OCI-LY3 (cell line): ENCODE data around the gene DAZL.

Experiments used
- H2AFZ ChIP-seq: fragments of 200-600, 300-600 bp; shearing (Covaris generic); 2 replicates; pipeline ENCODE4 v1.6.0; 2014; ENCODE audit warnings: antibody characterized with exemption, low read depth, low read length
- H3K27ac ChIP-seq: fragments of 200-600, 300-600 bp; sonication (generic); 2 replicates; pipeline ENCODE4 v1.5.1; 2014; ENCODE audit warnings: mild to moderate bottlenecking, low read length, moderate library complexity, mixed read lengths
- H3K27me3 ChIP-seq: fragments of 200-600, 300-600 bp; sonication (generic); 2 replicates; pipeline ENCODE4 v1.6.1; 2014; ENCODE audit warnings: low read depth, low read length, mixed read lengths
- H3K36me3 ChIP-seq: fragments of 200-600, 300-600 bp; sonication (generic); replicated peaks from 2 replicates; pipeline ENCODE3; 2014; ENCODE audit warnings: low read depth, low read length, mixed read lengths
- H3K4me1 ChIP-seq: fragments of 300-600, 200-600 bp; sonication (generic); 2 replicates; pipeline ENCODE4 v1.6.1; 2014; ENCODE audit warnings: low read length, mixed read lengths
- H3K4me2 ChIP-seq: fragments of 200-600, 300-600 bp; sonication (generic); 2 replicates; pipeline ENCODE4 v1.6.1; 2014; ENCODE audit warnings: low read length, mixed read lengths
- H3K4me3 ChIP-seq: fragments of 300-600, 200-600 bp; sonication (generic); 2 replicates; pipeline ENCODE4 v1.5.1; 2014; ENCODE audit warnings: antibody characterized with exemption, mild to moderate bottlenecking, low read length, moderate library complexity
- H3K79me2 ChIP-seq: fragments of 300-600, 200-600 bp; shearing (Covaris generic); 2 replicates; pipeline ENCODE4 v1.6.1; 2014; ENCODE audit warnings: mild to moderate bottlenecking, low read length, mixed read lengths
- H3K9ac ChIP-seq: fragments of 300-600, 200-600 bp; shearing (Covaris generic); 2 replicates; pipeline ENCODE4 v1.6.0; 2014; ENCODE audit warnings: mild to moderate bottlenecking, low read length, moderate library complexity
- H3K9me3 ChIP-seq: fragments of 200-600, 300-600 bp; shearing (Covaris generic); 2 replicates; pipeline ENCODE4 v1.6.1; 2014; ENCODE audit warnings: low read length, mixed read lengths; ENCODE audit not compliant: insufficient read depth
- H4K20me1 ChIP-seq: fragments of 200-600, 300-600 bp; sonication (generic); 2 replicates; pipeline ENCODE4 v1.6.1; 2016; ENCODE audit warnings: low read length, mixed read lengths; ENCODE audit not compliant: insufficient read depth
- EZH2phosphoT487 ChIP-seq: fragments of 200-600 bp; shearing (Covaris generic); IDR thresholded peaks from 2 replicates; pipeline ENCODE4 v1.6.1; 2018; ENCODE audit warnings: antibody characterized with exemption, mixed run types, low read depth
- TF ChIP-seq, protein P1 (sequence below): fragments of 200-600, 300-600 bp; sonication (generic); IDR thresholded peaks from 2 replicates; pipeline ENCODE4 v1.5.1; 2014; ENCODE audit warnings: antibody characterized with exemption, low read length, low read depth

DAZL gene

GRCh38 chr3:16552757-16553156, 52.5 kb downstream of the DAZL start:
- Histone ChIP-seq H3K9ac (no peak overlapping the region), H3K36me3 (no peaks in the 10 kb centered on the region), H3K4me1 (peaks cover 11% of the 10 kb centered on the region), H3K79me2 (no peaks in the 10 kb centered on the region), H3K4me2 (no peak overlapping the region), H3K9me3 (no peaks in the 10 kb centered on the region), H3K4me3 (no peak overlapping the region), H4K20me1 (no peaks in the 10 kb centered on the region), H2AFZ (no peak overlapping the region), H3K27me3 (0 out of 2 replicates have a peak, but pooled peaks cover 5% of the 10 kb centered on the region), H3K27ac (no peak overlapping the region)
- no peak for TF ChIP-seq EZH2phosphoT487
- TF ChIP-seq, protein P1, sequence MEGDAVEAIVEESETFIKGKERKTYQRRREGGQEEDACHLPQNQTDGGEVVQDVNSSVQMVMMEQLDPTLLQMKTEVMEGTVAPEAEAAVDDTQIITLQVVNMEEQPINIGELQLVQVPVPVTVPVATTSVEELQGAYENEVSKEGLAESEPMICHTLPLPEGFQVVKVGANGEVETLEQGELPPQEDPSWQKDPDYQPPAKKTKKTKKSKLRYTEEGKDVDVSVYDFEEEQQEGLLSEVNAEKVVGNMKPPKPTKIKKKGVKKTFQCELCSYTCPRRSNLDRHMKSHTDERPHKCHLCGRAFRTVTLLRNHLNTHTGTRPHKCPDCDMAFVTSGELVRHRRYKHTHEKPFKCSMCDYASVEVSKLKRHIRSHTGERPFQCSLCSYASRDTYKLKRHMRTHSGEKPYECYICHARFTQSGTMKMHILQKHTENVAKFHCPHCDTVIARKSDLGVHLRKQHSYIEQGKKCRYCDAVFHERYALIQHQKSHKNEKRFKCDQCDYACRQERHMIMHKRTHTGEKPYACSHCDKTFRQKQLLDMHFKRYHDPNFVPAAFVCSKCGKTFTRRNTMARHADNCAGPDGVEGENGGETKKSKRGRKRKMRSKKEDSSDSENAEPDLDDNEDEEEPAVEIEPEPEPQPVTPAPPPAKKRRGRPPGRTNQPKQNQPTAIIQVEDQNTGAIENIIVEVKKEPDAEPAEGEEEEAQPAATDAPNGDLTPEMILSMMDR = no peak

- peaks cover 11% of the 10 kb centered on the region for H3K4me1 ChIP-seq
- 0 out of 2 replicates have a peak overlapping the region, but pooled peaks have one; percentile 57 for H3K4me2 ChIP-seq
- TF ChIP-seq, protein P1 = no peak
- no peak for TF ChIP-seq EZH2phosphoT487
- peak overlapping the region; percentile 83 for H2AFZ ChIP-seq
- no peaks in the 10 kb centered on the region for H3K79me2 ChIP-seq
- H3K4me3 ChIP-seq = no peak overlapping the region
- H3K27ac ChIP-seq = no peak overlapping the region
- peak overlapping the region; percentile 20; the same call in 1 of the 2 replicates for H3K9ac ChIP-seq
- 0 out of 2 replicates have a peak, but pooled peaks cover 5% of the 10 kb centered on the region for H3K27me3 ChIP-seq
- no peaks in the 10 kb centered on the region for H3K36me3 ChIP-seq
- H4K20me1 ChIP-seq = no peaks in the 10 kb centered on the region
- H3K9me3 ChIP-seq = no peaks in the 10 kb centered on the region
These were observed 53.8 kb downstream of the DAZL start for GRCh38 chr3:16551342-16551976.

DNA sequence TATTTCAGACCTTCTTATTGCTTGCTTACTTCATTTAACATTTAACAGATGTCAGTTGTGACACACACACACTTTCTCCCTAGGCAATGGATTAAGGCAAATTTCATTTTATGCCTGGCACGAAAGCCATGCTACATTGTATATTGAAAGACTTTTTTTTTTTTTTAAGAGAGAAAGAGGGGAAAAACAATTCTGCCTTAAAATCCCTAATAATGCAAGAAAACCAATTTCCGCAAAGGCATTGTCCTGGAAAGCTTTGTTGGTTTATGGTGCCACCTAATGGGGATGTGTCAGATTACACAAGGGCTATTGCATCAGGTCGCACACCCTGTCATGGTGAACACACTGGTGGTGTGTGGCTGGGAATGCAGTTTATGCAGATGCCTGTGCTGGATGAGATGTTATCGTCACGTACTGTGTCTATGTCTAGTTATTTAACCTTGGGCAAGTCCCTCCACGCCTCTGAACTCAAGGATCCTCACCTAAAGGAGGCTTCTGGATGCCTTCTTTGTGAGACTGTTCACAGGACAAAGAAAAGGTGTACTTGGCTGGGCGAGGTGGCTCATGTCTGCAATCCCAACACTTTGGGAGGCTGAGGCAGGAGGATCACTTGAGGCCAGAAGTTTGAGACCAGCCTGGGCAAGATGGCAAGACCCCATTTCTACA, 54.4 kb downstream of the DAZL start:
- H3K27me3 ChIP-seq = 0 out of 2 replicates have a peak, but pooled peaks cover 5% of the 10 kb centered on the region
- H3K9ac ChIP-seq = peak overlapping the region; percentile 20; the same call in 1 of the 2 replicates
- H4K20me1 ChIP-seq = no peaks in the 10 kb centered on the region
- H2AFZ ChIP-seq = peak overlapping the region; percentile 83
- peaks cover 11% of the 10 kb centered on the region for H3K4me1 ChIP-seq
- peak overlapping the region; percentile 57 for H3K4me2 ChIP-seq
- H3K27ac ChIP-seq = no peak overlapping the region
- TF ChIP-seq EZH2phosphoT487 = no peak
- TF ChIP-seq, protein P1 = peak; percentile 98
- H3K4me3 ChIP-seq = peak overlapping the region; percentile 42
- no peaks in the 10 kb centered on the region for H3K9me3 ChIP-seq
- H3K79me2 ChIP-seq = no peaks in the 10 kb centered on the region
- no peaks in the 10 kb centered on the region for H3K36me3 ChIP-seq

GRCh38 chr3:16550305-16550675, 54.9 kb downstream of the DAZL start:
- peaks cover 11% of the 10 kb centered on the region for H3K4me1 ChIP-seq
- peak overlapping the region; percentile 57 for H3K4me2 ChIP-seq
- H3K4me3 ChIP-seq = peak overlapping the region; percentile 42
- H3K9ac ChIP-seq = peak overlapping the region; percentile 11; the same call in 1 of the 2 replicates
- H3K9me3 ChIP-seq = no peaks in the 10 kb centered on the region
- no peak overlapping the region for H3K27ac ChIP-seq
- H3K27me3 ChIP-seq = 0 out of 2 replicates have a peak, but pooled peaks cover 5% of the 10 kb centered on the region
- H3K36me3 ChIP-seq = no peaks in the 10 kb centered on the region
- 0 out of 2 replicates have a peak overlapping the region, but pooled peaks have one; percentile 4 for H2AFZ ChIP-seq
- H3K79me2 ChIP-seq = no peaks in the 10 kb centered on the region
- no peaks in the 10 kb centered on the region for H4K20me1 ChIP-seq
- no peak for TF ChIP-seq EZH2phosphoT487
- TF ChIP-seq, protein P1 = no peak
